ENCODE data around the gene EDEM2. TPM values are rescaled to one million over a fixed set of nuclear protein-coding genes. Genes with fewer than 3 reads are reported as not detected.

EDEM2 gene
- total RNA-seq, 1 experiment from 2014 or later, result 22.8 TPM

- H2AFZ ChIP-seq (ENCODE audit: low read depth, low read length, poor library complexity, severe bottlenecking), result no peak overlapping the region
- H3K36me3 ChIP-seq (ENCODE audit: control insufficient read depth in 1 of 2, insufficient read depth in 2 of 2, low read length in 2 of 2), result no peaks in the 10 kb centered on the region
- ChIA-PET CTCF (no interaction called here), POLR2A (no interaction called here), RAD21 (ENCODE audit: low non-redundant PET in 1 of 2, low total read pairs in 2 of 2, uncharacterized antibody in 2 of 2, unreplicated experiment in 2 of 2) (no interaction called here)
- peaks cover 0 to 1% of the 10 kb centered on the region in 2 experiments; a peak in 1 of 4 replicates for H3K4me1 ChIP-seq (ENCODE audit: control insufficient read depth in 1 of 2, insufficient read depth in 2 of 2, low read length in 2 of 2)
- intact Hi-C loops (cut with micrococcal nuclease), result no loop called here
- no peaks in the 10 kb centered on the region for H3K79me2 ChIP-seq (ENCODE audit: insufficient read depth, low read length)
- ATAC-seq (no peak), DNase-seq (ENCODE audit: low read depth, low spot score) (no peak)
- H3K4me3 ChIP-seq (replicated peaks in 1 of 2; ENCODE audit: low read depth in 1 of 2, low read length in 2 of 2), result no peak overlapping the region
- H3K27ac ChIP-seq (ENCODE audit: low read depth, low read length), result no peak overlapping the region
- H3K9ac ChIP-seq (ENCODE audit: low read length), result no peak overlapping the region
- H3K9me3 ChIP-seq (ENCODE audit: control insufficient read depth in 1 of 2, insufficient read depth in 1 of 2, low read depth in 1 of 2, low read length in 2 of 2), result no peaks in the 10 kb centered on the region
- no peaks in the 10 kb centered on the region for H3K9me2 ChIP-seq (ENCODE audit: insufficient read depth)
- H3K4me2 ChIP-seq (ENCODE audit: low read length), result no peak overlapping the region
- TF ChIP-seq ZBTB33 (IDR thresholded peaks at IDR 0.05; ENCODE audit: extremely low read depth, insufficient replicate concordance, low read length) (no peak), ZFX (IDR thresholded peaks at IDR 0.05) (no peak), CBX3 (IDR thresholded peaks at IDR 0.05; ENCODE audit: low read depth) (no peak), SIN3A (IDR thresholded peaks at IDR 0.05; ENCODE audit: low read depth) (no peak), MAX (IDR thresholded peaks at IDR 0.05) (no peak), ELF1 (IDR thresholded peaks at IDR 0.05; ENCODE audit: borderline replicate concordance, low read depth) (no peak), EGR1 (IDR thresholded peaks at IDR 0.05; ENCODE audit: low read depth) (no peak), POLR2A (IDR thresholded peaks at IDR 0.05; ENCODE audit: borderline replicate concordance, extremely low read depth, insufficient read depth, insufficient read length) (no peak), ZNF274 (IDR thresholded peaks at IDR 0.05; ENCODE audit: low read depth, low read length) (no peak), CTCF (IDR thresholded peaks at IDR 0.05 in 2 of 3, conservative IDR thresholded peaks at IDR 0.05 in 1 of 3; ENCODE audit: borderline replicate concordance in 1 of 3, insufficient read depth in 1 of 3, low read depth in 2 of 3, low read length in 2 of 3) (no peak), POLR2AphosphoS5 (IDR thresholded peaks at IDR 0.05; ENCODE audit: low read depth, low read length) (no peak), JUND (IDR thresholded peaks at IDR 0.05) (no peak), SRF (IDR thresholded peaks at IDR 0.05; ENCODE audit: low read depth) (no peak), CEBPB (IDR thresholded peaks at IDR 0.05; ENCODE audit: low read depth) (no peak), EZH2phosphoT487 (IDR thresholded peaks at IDR 0.05; ENCODE audit: borderline replicate concordance) (no peak), REST (IDR thresholded peaks at IDR 0.05; ENCODE audit: low read depth) (no peak), TCF7L2 (IDR thresholded peaks at IDR 0.05; ENCODE audit: borderline replicate concordance, extremely low read depth, insufficient read depth, insufficient read length) (no peak), YY1 (IDR thresholded peaks at IDR 0.05; ENCODE audit: extremely low read depth, insufficient replicate concordance, low read depth, low read length) (no peak), SP1 (IDR thresholded peaks at IDR 0.05; ENCODE audit: low read depth) (no peak)
- TF ChIP-seq, protein P1, sequence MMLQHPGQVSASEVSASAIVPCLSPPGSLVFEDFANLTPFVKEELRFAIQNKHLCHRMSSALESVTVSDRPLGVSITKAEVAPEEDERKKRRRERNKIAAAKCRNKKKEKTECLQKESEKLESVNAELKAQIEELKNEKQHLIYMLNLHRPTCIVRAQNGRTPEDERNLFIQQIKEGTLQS (IDR thresholded peaks at IDR 0.05), result no peak
- BruUV-seq (replicated peaks), result no TSS peak
- H4K20me1 ChIP-seq (ENCODE audit: insufficient read depth), result no peaks in the 10 kb centered on the region
- H3K27me3 ChIP-seq (ENCODE audit: insufficient read depth, low read length), result no peaks in the 10 kb centered on the region
Measured at GRCh38 chr20:35101620-35102019, 45.5 kb downstream of the EDEM2 start.

Measured in HCT116 (cell line).